GM21786 (cell line): ENCODE data around the gene TBC1D9B.
A peak's percentile ranks its signal among the peaks of the same experiment; 100 is the strongest.

Experiments
- ATAC-seq: cut with Tn5 transposase; IDR thresholded peaks from one replicate; pipeline ENCODE4 v1.9.1; 2021; ENCODE audit not compliant: unreplicated experiment

The TBC1D9B gene

DNA sequence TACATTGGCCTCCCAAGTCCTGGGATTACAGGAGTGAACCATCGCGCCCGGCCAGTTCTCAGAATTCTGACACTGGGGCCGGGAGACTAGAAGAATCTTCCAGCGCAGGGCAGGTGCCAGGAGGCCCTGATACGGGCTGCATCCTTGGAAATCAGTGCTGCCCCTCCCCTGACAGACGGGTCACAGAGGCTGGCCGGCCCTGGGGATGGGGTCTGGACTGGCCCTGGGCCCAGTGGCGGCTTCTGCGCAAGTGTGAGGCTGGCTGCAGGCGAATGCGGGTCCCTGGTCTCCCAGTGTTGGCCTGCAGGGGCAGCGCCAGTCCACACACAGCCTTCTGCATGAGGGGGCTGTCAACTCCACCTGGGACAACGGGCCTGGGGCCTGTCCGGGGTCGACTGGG is 831 bp upstream of the TBC1D9B start:
- ATAC-seq: no peak

DNA sequence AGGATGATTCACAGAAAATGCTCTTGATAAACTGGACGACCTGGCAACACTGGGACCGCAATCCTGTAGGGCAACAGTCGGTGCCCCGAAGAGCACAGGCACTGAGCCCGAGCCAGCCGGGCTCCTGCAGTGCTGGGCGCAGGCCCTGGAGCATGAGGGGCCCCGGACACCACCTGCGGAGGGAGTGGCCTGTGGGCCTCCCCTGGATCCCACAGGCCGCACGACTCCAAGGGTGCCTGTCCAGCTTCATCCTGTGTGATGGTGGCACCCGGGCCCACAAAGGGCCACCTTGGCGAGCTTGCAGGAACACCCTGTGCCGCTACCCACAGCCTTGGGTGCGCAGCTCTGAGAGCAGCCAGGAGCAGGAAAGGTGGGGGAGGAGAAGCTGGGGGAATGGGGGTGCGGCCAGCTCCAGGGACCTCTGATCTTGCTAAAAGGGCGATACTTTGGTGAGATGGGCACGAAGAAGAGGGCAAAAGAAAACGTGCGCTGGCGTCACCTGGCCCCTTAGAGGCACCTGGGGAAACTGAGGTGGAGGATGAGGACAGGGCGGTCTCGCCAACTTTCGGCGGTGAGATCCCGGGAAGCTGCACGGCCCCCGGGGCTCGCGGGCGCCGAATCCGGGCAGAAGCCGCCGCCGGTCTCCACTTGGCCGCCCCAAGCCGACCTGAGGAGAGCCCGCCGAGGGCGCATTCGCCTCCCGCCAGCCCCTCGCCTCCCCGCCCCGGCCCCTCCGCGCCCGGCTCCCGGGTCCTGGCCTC is 722 bp downstream of the TBC1D9B start:
- peak; percentile 35 for ATAC-seq

DNA sequence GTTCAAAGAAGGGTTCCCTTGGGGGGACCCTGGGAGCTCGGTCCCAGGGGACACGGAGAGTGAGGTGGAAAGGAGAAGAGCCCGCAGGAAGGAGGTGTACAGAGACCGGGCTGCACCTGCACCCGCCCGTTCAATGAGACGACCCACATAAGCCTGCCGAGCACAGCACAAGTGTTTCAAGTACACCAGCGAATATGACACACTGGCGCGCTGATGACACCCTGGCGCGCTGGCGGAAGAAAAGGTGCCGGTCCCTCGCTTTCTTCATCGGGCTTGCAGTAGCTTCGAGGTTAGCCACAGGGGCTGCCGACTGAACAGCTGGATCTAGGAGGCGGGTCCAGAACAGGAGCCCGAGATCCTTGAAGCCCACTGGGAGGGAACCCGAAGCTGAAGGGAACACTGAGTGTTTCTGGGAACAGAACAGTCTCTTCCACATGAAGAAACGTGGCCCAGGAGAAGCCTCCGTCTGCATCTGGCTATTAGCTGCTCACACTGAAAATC is 1.4 kb downstream of the TBC1D9B start:
- ATAC-seq: no peak

DNA sequence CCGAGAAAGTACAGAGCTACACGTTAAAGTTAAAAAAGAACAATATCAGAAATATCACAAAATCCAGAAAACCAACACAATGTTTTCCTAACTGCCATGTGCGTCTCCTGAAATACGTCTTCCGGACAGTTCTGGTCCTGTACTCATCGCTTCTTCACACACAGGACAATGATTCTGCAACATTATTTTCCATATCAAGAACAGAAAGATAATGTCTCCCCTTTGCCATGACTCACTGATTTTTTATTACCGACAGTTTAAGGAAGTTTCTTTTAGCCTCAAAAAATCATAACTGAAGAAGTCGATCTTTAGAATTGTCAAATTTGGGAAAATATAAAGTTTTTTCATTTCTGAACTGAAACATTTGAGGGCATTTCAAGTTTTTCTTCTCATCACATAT is 2.5 kb downstream of the TBC1D9B start:
- ATAC-seq: no peak

DNA sequence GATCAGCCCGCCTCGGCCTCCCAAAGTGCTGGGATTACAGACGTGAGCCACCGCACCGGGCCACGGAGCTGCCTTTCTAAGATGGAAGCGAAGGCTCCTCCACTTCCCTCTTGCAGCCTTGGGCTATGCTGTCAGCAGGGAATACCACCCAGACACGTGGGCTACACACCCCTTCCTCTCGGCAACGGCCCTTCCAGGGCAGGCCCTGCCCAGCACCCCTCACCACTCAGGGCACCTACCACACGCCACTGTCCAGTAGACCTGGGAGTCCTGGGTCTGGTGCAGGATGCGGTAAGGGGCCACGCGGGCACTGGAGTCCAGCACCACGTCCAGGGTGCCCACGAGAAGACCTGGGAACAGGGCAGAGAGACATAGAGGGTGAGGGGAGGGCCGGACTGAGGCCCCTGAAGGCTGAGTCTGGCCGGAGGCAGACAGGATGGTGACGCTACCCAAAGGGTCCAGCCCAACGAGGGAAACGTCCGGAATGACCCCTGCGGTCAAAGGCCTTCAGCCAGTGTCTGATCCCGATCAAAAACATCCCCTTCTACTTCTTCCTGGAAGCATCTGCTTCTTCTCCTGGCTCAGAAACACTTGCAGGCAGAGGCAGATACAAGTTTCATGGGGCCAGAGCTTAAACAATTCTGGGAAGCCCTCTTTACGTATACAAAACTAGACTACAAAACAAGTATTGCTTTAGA is 3.1 kb downstream of the TBC1D9B start:
- ATAC-seq: no peak

DNA sequence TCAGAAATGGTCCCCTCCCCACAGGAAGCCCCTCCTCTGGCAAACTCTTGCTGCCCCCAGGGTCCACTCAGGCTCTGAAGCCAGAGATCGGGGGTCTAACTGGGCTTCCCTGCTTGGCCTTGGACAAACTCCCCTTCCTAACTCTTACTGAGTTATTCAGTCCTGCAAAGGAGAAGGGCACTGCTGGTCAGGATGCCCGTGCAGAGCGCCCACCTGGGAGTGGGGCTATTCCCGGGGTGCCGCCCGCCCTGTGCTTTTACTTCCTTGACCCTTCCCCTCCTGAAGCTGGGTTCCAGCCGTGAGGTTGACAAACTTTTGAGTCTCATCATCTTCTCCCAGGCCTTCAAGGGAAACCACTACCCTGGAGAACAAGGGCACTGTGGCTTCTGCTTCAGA is 4.9 kb downstream of the TBC1D9B start:
- ATAC-seq: no peak

DNA sequence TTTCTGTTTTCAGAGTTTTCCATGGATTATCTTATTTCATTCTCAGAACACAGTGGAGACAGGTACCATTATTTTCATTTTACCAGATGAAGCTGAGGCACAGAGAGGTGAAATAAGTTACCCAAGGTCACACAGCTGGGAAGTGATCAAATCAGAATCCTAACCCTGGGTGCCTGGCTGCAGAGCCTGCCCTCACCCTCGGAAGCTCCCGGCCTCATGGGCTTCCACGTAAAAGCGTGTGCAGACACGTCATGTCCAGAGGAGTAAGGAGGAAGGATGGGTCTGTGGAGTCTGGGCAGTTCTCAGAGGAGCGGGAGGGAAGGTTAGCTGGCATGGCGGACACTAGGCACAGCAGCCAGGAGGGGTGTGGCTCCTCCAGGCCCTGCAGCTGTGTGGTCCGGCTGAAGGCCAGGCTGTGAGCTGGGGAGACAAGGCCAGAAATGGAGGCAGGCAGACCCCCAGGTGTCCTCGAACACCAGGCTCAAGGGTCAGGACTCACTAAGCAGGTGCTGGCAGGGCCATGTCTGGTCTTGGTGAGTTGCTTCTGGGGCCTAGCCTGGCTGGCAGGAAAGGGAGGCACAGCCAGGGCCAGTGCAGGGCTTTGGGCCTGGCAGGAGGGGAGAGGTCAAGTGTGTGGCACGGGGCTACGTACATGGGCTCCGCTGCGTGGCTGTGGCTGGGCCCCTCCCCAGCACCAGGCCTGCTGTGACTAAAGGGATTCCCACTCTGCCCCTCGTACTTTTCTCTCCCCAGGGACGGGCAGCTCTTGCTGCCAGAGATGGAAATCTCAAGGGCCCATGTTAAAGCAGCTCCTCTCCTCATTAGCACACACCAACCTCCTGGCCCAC is 5.6 kb downstream of the TBC1D9B start:
- ATAC-seq: no peak

DNA sequence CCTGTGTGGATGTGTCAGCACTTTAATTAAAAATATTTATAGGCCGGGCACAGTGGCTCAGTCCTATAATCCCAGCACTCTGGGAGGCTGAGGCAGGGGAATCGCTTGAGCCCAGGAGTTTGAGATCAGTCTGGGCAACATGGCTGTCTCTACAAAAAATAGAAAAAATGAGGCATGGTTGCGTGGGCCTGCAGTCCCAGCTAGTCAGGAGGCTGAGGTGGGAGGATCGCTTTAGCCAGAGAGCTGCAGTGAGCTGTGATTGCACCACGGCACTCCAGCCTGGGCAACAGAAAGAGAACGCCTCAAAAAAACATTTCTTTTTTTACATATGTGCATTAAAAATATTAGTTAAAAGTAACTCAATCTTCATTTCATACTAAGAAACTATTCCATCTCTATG is 6.2 kb downstream of the TBC1D9B start:
- ATAC-seq: no peak

DNA sequence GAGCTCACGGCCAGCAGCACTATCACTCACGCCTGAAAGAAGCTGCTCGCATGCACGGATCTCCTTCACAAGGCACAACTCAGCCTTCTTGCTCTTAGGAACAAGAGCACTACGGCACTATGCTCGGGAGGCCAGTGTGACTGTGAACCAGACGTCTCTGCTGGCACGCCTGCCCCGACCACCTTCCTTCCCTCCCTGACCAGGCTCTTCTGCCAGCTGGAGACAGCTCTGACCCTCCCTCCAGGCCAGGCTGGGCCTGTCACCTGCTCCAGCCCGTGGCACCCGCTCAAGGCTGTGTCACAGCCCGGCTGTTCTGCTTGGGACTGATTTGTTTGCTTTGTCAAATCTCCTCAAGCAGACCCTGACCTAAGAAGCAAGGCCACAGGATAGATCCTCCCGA is 7.0 kb downstream of the TBC1D9B start:
- ATAC-seq: no peak

DNA sequence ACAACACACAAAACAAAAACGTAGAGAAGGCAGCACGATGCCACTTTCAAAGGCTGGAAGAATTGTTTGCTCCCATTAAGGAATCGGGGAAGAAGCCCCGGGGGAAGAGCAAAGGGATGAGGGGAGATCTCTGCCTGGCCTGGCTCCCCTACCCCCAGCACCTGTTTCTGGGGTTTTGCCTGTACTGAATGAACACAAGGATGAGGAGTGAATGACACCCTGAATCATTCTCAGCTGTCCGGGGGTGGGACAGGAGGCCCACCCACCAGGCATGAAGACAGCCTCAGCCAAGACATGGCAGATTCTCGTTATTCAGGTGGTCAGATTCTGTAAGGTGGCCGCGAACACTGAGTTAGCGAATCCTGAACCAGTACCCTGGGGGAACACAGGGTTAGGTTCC is 7.5 kb downstream of the TBC1D9B start:
- ATAC-seq: no peak

DNA sequence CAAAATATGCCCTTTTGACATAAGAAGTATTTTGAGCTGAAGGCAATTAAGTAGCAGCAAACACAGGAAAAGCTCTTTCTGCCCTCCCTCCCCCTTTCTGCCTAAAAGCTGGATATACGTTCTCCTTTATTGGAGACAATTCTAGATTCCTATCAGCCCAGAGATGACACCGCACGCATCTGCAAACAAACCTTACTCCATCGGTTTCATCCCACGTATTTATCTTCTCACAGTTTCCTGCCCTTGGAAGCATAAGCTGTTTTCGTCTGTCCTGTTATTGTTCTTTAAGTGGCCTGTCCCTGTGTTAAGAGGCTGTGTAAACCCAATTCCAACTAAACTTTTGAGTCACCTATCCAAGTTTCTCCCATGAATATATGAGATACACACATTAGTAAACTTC is 11.8 kb downstream of the TBC1D9B start:
- no peak for ATAC-seq

DNA sequence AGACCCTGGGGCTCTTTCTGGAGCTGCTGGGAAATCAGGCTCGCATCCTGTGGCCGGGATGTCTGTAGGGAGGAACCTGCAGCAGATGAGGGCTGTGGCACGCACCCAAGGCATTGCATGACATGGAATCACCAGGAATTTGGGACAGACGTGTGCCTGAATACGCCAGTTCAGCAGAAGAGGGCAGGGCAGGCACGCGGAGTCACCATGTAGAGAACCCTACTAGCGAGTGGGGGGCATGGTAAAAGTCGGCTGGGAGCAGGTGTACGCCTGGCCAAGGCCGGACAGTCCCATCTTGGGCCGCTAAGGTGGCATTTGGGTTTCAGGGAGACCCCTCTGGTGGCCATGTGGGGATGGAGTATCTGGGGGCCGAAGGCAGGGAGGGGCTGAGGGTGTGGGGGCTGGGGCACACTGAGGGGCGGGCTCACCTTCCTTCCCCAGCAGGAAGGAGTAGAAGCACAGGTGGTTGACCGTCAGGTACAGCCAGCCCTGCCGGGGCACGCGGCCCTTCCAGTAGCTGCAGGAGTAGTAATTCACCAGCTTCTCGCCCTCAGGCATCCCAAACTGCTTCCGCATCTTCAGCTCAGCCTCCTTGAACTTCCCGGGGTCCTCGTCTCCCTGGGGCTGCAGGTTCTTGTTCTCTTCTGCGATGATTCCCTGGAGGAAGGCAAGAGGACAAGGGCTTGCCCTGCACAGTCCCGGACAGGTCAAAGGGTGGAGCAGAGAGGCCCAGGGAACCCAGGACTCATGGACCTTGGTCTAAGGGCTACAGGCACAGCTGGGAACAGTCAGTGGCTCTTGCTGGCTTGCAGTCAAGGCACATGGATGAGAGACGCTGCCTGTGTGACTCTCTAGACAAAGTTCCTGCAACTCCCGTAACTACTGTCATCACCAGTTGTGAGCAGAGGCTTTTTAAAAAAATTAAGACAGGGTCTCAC is 13.5 kb downstream of the TBC1D9B start:
- ATAC-seq: no peak

DNA sequence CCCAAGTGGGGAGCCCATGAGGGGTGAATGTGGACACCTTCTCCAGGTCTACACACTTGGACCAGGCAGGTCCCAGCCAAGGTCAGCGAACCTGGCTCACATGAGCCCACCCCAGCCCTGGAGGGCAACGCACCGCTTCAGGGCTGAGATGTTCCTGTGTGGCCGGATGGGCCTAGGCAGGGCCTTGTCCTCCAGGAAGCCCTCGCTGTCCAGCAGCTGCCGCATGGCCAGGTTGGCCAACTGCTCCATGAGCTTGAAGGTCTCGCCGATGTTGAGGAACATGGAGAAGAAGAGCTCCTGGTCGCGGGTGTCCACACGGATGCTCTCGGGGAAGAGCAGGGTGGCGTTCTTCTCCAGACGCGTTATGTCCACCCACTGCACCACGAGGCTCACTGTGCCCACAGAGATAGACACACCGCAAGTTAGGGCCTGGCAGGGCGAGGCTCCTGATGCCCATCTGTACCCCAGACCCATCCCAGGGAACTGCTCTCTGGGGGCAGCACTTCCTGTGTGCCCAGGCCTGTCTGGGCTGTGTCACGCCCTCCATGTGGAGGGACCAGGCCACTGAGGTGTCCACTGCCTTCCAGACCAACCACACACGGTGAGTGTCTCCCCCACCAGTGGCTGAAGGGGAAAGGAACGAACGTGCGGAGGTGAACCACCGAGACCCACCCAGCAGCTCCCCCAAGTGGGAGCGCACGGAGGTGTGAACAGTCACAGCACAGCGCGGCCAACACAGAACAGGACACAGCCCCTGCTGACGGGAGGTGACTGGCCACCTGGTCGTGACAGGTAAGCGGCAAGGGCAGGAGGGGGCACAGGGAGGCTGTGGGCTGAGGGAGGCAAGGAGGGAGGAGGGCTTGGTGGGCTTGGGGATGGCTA is 14.4 kb downstream of the TBC1D9B start:
- ATAC-seq: no peak

DNA sequence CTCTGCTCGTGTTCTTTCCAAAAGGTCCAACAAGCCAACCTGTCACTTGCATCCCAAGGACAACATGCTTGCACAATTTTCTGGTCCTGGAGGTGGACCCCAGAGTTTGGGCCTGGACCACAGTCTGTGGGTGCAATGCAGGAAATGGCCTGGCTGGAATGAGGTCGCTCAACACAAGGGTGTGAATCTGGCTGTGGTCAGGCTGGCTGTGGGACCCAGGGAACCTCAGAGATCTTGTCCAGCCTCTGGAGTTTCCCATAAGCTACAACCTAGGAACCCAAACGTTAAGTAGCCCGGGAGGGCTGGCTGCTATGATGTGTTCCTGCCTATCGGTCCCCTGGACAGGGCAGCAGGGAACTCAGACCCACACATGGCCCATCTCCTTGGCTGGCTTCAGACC is 15.4 kb downstream of the TBC1D9B start:
- no peak for ATAC-seq

DNA sequence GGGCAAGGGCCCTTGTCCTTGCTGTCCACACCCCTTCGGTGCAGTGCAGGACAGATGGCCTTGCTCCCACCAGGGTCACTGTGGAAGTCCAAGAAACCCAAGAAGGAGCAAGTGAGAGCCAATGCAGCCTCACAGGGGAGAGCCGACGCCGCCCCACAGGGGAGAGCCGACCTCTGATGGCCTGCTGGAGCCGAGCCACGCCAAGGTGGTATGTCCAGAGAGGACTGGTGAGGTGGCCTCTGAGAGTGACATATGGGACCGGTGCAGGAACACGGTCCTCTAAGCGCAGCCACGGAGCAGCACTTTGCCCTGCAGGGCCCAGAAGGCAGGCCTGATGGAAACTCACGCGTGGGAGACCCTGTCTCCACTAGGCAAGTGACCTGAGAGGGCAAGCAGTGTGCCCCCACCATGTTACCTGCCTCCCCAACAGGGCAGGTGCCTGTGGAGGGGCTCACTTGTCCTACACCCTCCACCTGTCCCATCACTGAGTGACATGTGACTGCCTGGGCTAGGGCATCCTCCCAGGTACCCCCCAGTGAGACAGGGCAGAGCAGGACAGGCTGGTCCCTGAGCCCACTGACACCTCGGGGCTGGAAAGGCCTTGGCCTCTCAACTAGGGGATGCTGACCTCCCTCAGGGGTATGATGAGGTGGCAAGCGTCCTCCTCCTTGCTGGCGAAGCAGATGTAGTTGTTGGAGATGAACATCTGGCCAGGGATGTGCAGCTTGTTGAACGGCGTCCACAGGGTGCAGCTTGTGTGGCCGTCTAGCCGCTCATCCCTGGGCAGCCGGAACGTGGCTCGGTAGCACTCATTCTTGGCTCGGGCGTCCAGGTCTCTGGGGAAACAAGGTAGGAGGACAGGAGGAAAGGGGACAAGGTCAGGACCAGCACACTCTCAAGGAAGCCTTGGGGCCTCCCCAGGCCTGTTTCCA is 16.7 kb downstream of the TBC1D9B start:
- ATAC-seq: no peak

DNA sequence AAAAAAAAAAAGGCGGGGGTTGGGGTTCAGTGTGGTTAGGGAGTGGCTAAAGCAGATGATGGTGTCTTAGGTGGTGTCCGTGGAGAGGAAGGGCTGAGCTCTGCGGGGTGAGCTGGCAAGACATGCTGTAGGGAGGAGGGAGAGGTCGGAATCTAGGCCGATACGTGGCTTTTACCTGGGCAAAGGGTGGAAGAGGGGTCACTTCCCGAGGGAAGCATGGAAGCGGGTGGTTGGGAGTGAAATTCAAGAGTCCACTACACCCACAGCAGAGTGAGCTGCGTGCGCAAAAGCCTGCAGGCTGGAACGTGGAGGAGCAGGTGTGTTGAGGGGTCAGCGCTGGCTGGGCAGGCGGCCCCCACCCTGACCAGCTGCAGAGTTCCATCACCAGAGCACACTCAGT is 17.8 kb downstream of the TBC1D9B start:
- ATAC-seq: no peak

DNA sequence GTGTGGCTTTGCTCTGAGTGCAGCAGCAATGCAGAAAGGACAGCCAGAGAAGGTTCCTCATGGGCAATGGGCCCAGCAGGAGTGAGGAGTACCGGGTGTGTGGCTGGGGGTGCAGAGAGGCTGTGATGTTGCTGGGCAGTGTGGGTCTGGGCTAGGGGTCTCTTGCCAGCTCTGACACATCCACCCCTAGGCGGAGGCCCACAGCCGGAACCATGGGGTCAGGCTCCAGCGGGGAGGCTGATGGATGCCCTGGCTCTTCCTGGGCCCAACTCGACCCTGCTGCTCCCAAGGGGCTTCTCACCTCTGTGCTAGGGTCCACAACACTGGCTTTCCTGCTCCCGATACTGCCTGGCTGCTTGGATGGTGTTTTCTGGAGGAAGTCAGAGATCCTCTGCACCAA is 19.9 kb downstream of the TBC1D9B start:
- ATAC-seq: no peak

DNA sequence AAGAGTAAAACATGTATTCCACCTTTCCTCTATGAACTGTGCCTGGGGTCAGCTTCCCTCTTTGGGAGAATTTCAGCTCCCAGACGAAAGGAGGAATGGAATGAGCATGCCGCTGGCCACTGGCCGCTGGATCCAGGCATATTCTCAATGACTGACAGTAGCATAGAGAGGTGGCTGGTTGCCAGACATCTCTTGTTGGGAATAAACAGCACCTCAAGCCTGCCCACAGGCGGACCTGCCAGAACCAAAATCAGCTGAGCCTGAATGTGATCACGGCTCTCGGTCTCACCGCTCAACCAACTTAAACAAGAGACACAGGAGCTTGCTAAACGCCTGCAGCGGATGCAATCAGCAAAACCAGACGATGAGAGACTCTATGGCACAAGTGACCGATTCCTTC is 20.6 kb downstream of the TBC1D9B start:
- ATAC-seq: no peak
